HCT116 (cell line): ENCODE data around the gene RAPGEF1. TPM values are rescaled to one million over a fixed set of nuclear protein-coding genes. Genes with fewer than 3 reads are reported as not detected.

ENCODE experiments used
- ATAC-seq: fragments of 200-7000 bp; cut with Tn5 transposase; 2 replicates; pipeline ENCODE4 v1.9.1; 2020; ENCODE audit warnings: mild to moderate bottlenecking, moderate library complexity
- BruUV-seq: library from RNA; stranded (reverse); fragments of 400-500 nt; replicated peaks from 2 replicates; lab custom pipeline; 2021; lab: Mats Ljungman, UMichigan
- CTCF ChIA-PET: fragments of 300-600 bp; sonication (Branson Sonifier 250); formaldehyde crosslinking; loops from one replicate; lab custom pipeline; 2021; ENCODE audit warnings: antibody characterized with exemption; lab: Charles Lee
- POLR2A ChIA-PET: fragments of 300-600, 350-600 bp; sonication (Branson Sonifier 250); formaldehyde crosslinking; loops from one replicate; lab custom pipeline; 2021; ENCODE audit warnings: antibody characterized with exemption; lab: Charles Lee
- RAD21 ChIA-PET, 2 experiments: fragments of 300-600 bp; sonication (Branson Sonifier 250); formaldehyde crosslinking; loops; one replicate each; lab custom pipeline; 2023; ENCODE audit warnings: low total read pairs in 2 of 2; ENCODE audit not compliant: uncharacterized antibody in 2 of 2, unreplicated experiment in 2 of 2, low non-redundant PET in 1 of 2; lab: Charles Lee
- DNase-seq: peaks from one replicate; pipeline ENCODE4 v3.0.0-alpha.2; 2010; ENCODE audit warnings: low read depth, low spot score
- H2AFZ ChIP-seq: fragments of 200-600 bp; shearing (Covaris generic), sonication (generic); 2 replicates; pipeline ENCODE4 v1.6.1; 2017; ENCODE audit warnings: low read depth, mixed run types, mixed read lengths, antibody characterized with exemption, low read length; ENCODE audit not compliant: poor library complexity, severe bottlenecking
- H3K27ac ChIP-seq: 2 replicates; pipeline ENCODE4 v1.5.1; 2012; ENCODE audit warnings: low read depth, low read length
- H3K27me3 ChIP-seq: fragments of 200-600 bp; sonication (generic); 2 replicates; pipeline ENCODE4 v1.6.1; 2016; ENCODE audit warnings: mixed run types, low read length, mixed read lengths; ENCODE audit not compliant: insufficient read depth
- H3K36me3 ChIP-seq, 2 experiments: fragments of 200-500 bp in 1 of 2; fragments of 200-600 bp in 1 of 2; sonication (Bioruptor generic) in 1 of 2; sonication (generic) in 1 of 2; 2 replicates each; pipeline versions ENCODE4 v1.5.1 to v1.6.1; 2014 to 2016; ENCODE audit warnings: low read length in 2 of 2, inconsistent platforms in 1 of 2, mixed read lengths in 1 of 2, mixed run types in 1 of 2; ENCODE audit not compliant: insufficient read depth in 2 of 2, control insufficient read depth in 1 of 2
- H3K4me1 ChIP-seq, 2 experiments: fragments of 200-600 bp in 1 of 2; sonication (generic) in 1 of 2; 2 replicates each; pipeline versions ENCODE4 v1.5.1 to v1.6.1; 2012 to 2017; ENCODE audit warnings: low read length in 2 of 2, inconsistent platforms in 1 of 2, mild to moderate bottlenecking in 1 of 2, mixed read lengths in 1 of 2, mixed run types in 1 of 2, moderate library complexity in 1 of 2; ENCODE audit not compliant: insufficient read depth in 2 of 2, control insufficient read depth in 1 of 2
- H3K4me2 ChIP-seq: fragments of 200-600 bp; sonication (generic); 2 replicates; pipeline ENCODE4 v1.6.1; 2017; ENCODE audit warnings: mixed run types, low read length, mixed read lengths
- H3K4me3 ChIP-seq, 2 experiments: fragments of 200-600 bp in 1 of 2; sonication (generic) in 1 of 2; replicated peaks in 1 of 2; 2 replicates each; pipeline ENCODE4 v1.5.1; 2011 to 2016; ENCODE audit warnings: low read length in 2 of 2, control low read depth in 1 of 2, low read depth in 1 of 2, mild to moderate bottlenecking in 1 of 2, mixed read lengths in 1 of 2, mixed run types in 1 of 2
- H3K79me2 ChIP-seq: fragments of 200-600 bp; sonication (generic); 2 replicates; pipeline ENCODE4 v1.6.1; 2017; ENCODE audit warnings: mild to moderate bottlenecking, mixed run types, low read length, moderate library complexity, mixed read lengths; ENCODE audit not compliant: insufficient read depth
- H3K9ac ChIP-seq: fragments of 200-600 bp; sonication (generic); 2 replicates; pipeline ENCODE4 v1.6.1; 2016; ENCODE audit warnings: low read length, mixed read lengths
- H3K9me2 ChIP-seq: fragments of 200-600 bp; sonication (generic), shearing (Covaris generic); 2 replicates; pipeline ENCODE4 v1.6.1; 2017; ENCODE audit warnings: mixed run types, mild to moderate bottlenecking, moderate library complexity; ENCODE audit not compliant: insufficient read depth
- H3K9me3 ChIP-seq, 2 experiments: fragments of 200-500 bp in 1 of 2; fragments of 200-600 bp in 1 of 2; sonication (Bioruptor generic) in 1 of 2; sonication (generic) in 1 of 2; 2 replicates each; pipeline ENCODE4 v1.6.1; 2014 to 2017; ENCODE audit warnings: low read length in 2 of 2, mixed read lengths in 2 of 2, inconsistent platforms in 1 of 2, low read depth in 1 of 2, mild to moderate bottlenecking in 1 of 2, mixed run types in 1 of 2, moderate library complexity in 1 of 2; ENCODE audit not compliant: control insufficient read depth in 1 of 2, insufficient read depth in 1 of 2
- H4K20me1 ChIP-seq: fragments of 200-600 bp; sonication (generic), shearing (Covaris generic); 2 replicates; pipeline ENCODE4 v1.6.1; 2017; ENCODE audit warnings: mixed run types, mild to moderate bottlenecking, moderate library complexity; ENCODE audit not compliant: insufficient read depth
- CBX3 ChIP-seq: IDR thresholded peaks from 2 replicates; pipeline ENCODE4 v1.6.1; 2012; ENCODE audit warnings: low read depth
- CEBPB ChIP-seq: IDR thresholded peaks from 2 replicates; pipeline ENCODE4 v1.6.1; 2012; ENCODE audit warnings: low read depth
- ELF1 ChIP-seq: IDR thresholded peaks from 2 replicates; pipeline ENCODE4 v1.6.1; 2012; ENCODE audit warnings: low read depth, borderline replicate concordance
- EZH2phosphoT487 ChIP-seq: fragments of 200-600 bp; IDR thresholded peaks from 2 replicates; pipeline ENCODE4 v1.6.1; 2018; ENCODE audit warnings: antibody characterized with exemption, borderline replicate concordance
- FOSL1 ChIP-seq: IDR thresholded peaks from 2 replicates; pipeline ENCODE4 v1.6.1; 2012; ENCODE audit warnings: low read depth
- JUND ChIP-seq: IDR thresholded peaks from 2 replicates; pipeline ENCODE4 v1.6.1; 2012
- POLR2AphosphoS5 ChIP-seq: IDR thresholded peaks from 2 replicates; pipeline ENCODE4 v1.6.1; 2011; ENCODE audit warnings: mild to moderate bottlenecking, low read depth, low read length, moderate library complexity
- RAD21 ChIP-seq: IDR thresholded peaks from 2 replicates; pipeline ENCODE4 v1.6.1; 2012; ENCODE audit warnings: low read depth, mild to moderate bottlenecking
- SIN3A ChIP-seq: IDR thresholded peaks from 2 replicates; pipeline ENCODE4 v1.6.1; 2012; ENCODE audit warnings: low read depth
- TCF7L2 ChIP-seq: IDR thresholded peaks from 2 replicates; pipeline ENCODE4 v1.7.0; 2011; ENCODE audit warnings: borderline replicate concordance, inconsistent platforms; ENCODE audit not compliant: insufficient read depth, insufficient read length; ENCODE audit errors: extremely low read depth
- YY1 ChIP-seq: IDR thresholded peaks from 2 replicates; pipeline ENCODE4 v1.6.1; 2011; ENCODE audit warnings: low read length, low read depth, moderate library complexity, mild to moderate bottlenecking; ENCODE audit not compliant: insufficient replicate concordance; ENCODE audit errors: extremely low read depth
- intact Hi-C: fragments of 100-400 bp; cut with micrococcal nuclease; formaldehyde crosslinking; loops from 2 replicates; pipeline ENCODE4 v1.10.0; 2022
- total RNA-seq: library from RNA; stranded (reverse); gene quantifications from one replicate; pipeline ENCODE4 v1.2.1, GENCODE V29; 2021; ENCODE audit not compliant: unreplicated experiment
- TF ChIP-seq, protein P1 (sequence below): IDR thresholded peaks from 2 replicates; pipeline ENCODE4 v1.6.1; 2012; ENCODE audit warnings: low read depth
- TF ChIP-seq, protein P2 (sequence below): IDR thresholded peaks from 2 replicates; pipeline ENCODE4 v1.6.1; 2012
- TF ChIP-seq, protein P3 (sequence below): IDR thresholded peaks from 2 replicates; pipeline ENCODE4 v1.6.1; 2012
- TF ChIP-seq, protein P4 (sequence below), 3 experiments: fragments of 200-600 bp in 1 of 3; sonication (generic) in 1 of 3; IDR thresholded peaks in 2 of 3; conservative IDR thresholded peaks in 1 of 3; 2 replicates each; pipeline ENCODE4 v1.5.1; 2012 to 2017; ENCODE audit warnings: low read depth in 2 of 3, low read length in 2 of 3, antibody characterized with exemption in 1 of 3, borderline replicate concordance in 1 of 3, control low read depth in 1 of 3, mild to moderate bottlenecking in 1 of 3, mixed read lengths in 1 of 3, mixed run types in 1 of 3, moderate library complexity in 1 of 3; ENCODE audit not compliant: insufficient read depth in 1 of 3

Gene RAPGEF1
- total RNA-seq, 1 experiment from 2014 or later, result 43.0 TPM

DNA sequence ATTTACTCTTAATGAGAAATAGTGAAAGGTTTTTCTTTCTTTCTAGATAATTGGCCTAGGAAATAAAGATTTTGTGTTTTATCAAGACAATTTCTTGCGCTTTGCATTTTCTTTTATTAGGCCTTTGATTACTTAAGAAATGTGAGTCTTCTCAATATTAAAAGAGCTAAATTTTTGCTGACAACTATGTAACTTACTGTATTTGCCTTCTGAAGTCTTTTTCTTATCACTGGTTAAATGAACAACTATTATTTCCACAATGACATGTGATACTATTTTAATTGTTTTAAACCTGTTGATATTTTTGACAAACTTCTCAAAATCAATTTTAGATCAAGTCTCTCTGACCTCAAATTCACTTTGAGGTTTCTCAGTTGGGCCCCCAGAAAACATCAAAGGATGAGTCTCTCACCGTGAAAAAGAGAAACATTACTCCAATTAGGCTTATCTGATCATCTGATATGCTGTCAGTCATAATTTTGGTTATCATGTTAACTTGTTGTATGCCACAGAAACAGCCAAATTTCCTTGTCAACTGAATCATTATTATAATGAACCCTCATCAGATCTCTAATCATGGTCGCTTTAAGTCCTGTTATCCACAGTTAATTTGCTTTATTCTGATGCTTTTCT lies 48.8 kb downstream of the RAPGEF1 start (continued):
- TF ChIP-seq, protein P1, sequence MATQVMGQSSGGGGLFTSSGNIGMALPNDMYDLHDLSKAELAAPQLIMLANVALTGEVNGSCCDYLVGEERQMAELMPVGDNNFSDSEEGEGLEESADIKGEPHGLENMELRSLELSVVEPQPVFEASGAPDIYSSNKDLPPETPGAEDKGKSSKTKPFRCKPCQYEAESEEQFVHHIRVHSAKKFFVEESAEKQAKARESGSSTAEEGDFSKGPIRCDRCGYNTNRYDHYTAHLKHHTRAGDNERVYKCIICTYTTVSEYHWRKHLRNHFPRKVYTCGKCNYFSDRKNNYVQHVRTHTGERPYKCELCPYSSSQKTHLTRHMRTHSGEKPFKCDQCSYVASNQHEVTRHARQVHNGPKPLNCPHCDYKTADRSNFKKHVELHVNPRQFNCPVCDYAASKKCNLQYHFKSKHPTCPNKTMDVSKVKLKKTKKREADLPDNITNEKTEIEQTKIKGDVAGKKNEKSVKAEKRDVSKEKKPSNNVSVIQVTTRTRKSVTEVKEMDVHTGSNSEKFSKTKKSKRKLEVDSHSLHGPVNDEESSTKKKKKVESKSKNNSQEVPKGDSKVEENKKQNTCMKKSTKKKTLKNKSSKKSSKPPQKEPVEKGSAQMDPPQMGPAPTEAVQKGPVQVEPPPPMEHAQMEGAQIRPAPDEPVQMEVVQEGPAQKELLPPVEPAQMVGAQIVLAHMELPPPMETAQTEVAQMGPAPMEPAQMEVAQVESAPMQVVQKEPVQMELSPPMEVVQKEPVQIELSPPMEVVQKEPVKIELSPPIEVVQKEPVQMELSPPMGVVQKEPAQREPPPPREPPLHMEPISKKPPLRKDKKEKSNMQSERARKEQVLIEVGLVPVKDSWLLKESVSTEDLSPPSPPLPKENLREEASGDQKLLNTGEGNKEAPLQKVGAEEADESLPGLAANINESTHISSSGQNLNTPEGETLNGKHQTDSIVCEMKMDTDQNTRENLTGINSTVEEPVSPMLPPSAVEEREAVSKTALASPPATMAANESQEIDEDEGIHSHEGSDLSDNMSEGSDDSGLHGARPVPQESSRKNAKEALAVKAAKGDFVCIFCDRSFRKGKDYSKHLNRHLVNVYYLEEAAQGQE, result no peak
- TF ChIP-seq CEBPB, result no peak
- TF ChIP-seq, all 23 proteins: peak for 0

DNA sequence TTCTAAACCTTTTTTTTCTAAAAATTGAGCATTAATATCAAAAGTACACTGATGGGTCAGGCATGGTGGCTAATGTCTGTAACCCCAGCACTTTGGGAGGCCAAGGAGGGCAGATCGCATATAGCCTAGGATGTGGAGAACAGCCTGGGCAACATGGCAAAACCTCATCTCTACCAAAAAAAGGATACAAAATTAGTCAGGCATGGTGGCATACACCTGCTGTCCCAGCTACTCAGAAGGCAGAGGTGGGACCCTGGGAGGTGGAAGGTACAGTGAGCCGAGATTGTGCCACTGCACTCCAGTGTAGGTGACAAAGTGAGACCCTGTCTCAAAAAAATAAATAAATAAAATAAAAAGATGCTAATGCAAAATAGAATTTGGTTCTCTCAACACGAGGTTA lies 49.4 kb downstream of the RAPGEF1 start:
- BruUV-seq, result no TSS peak
- Histone ChIP-seq H3K9ac (no peak overlapping the region), H3K9me3 (no peaks in the 10 kb centered on the region), H3K4me1 (no peaks in the 10 kb centered on the region), H3K27me3 (no peaks in the 10 kb centered on the region), H4K20me1 (peaks cover 7% of the 10 kb centered on the region; the same call in 1 of the 2 replicates), H3K4me2 (no peak overlapping the region), H3K9me2 (no peaks in the 10 kb centered on the region), H3K79me2 (0 out of 2 replicates have a peak, but pooled peaks cover 4% of the 10 kb centered on the region), H3K36me3 (no peaks in the 10 kb centered on the region), H2AFZ (no peak overlapping the region), H3K4me3 (no peak overlapping the region), H3K27ac (no peak overlapping the region)
- ATAC-seq, result no peak
- ChIA-PET CTCF (no interaction called here), POLR2A (no interaction called here), RAD21 (no interaction called here)
- intact Hi-C loops, result no loop called here
- no peak for DNase-seq
- no peak for TF ChIP-seq TCF7L2
- no peak for TF ChIP-seq YY1
- no peak for TF ChIP-seq SIN3A
- TF ChIP-seq FOSL1, result no peak
- no peak for TF ChIP-seq EZH2phosphoT487
- TF ChIP-seq CBX3, result no peak
- TF ChIP-seq, protein P2, sequence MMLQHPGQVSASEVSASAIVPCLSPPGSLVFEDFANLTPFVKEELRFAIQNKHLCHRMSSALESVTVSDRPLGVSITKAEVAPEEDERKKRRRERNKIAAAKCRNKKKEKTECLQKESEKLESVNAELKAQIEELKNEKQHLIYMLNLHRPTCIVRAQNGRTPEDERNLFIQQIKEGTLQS, result no peak
- TF ChIP-seq, protein P1, result no peak
- no peak for TF ChIP-seq CEBPB
- TF ChIP-seq RAD21, result no peak
- TF ChIP-seq POLR2AphosphoS5, result no peak
- TF ChIP-seq ELF1, result no peak
- TF ChIP-seq, protein P3, sequence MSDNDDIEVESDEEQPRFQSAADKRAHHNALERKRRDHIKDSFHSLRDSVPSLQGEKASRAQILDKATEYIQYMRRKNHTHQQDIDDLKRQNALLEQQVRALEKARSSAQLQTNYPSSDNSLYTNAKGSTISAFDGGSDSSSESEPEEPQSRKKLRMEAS, result no peak
- TF ChIP-seq, protein P4, sequence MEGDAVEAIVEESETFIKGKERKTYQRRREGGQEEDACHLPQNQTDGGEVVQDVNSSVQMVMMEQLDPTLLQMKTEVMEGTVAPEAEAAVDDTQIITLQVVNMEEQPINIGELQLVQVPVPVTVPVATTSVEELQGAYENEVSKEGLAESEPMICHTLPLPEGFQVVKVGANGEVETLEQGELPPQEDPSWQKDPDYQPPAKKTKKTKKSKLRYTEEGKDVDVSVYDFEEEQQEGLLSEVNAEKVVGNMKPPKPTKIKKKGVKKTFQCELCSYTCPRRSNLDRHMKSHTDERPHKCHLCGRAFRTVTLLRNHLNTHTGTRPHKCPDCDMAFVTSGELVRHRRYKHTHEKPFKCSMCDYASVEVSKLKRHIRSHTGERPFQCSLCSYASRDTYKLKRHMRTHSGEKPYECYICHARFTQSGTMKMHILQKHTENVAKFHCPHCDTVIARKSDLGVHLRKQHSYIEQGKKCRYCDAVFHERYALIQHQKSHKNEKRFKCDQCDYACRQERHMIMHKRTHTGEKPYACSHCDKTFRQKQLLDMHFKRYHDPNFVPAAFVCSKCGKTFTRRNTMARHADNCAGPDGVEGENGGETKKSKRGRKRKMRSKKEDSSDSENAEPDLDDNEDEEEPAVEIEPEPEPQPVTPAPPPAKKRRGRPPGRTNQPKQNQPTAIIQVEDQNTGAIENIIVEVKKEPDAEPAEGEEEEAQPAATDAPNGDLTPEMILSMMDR (IDR thresholded peaks at IDR 0.05 in 2 of 3, conservative IDR thresholded peaks at IDR 0.05 in 1 of 3; ENCODE audit: borderline replicate concordance in 1 of 3, insufficient read depth in 1 of 3, low read depth in 2 of 3, low read length in 2 of 3), result no peak
- no peak for TF ChIP-seq JUND
